ENCODE results near the gene DEPDC4. TPM values are rescaled to one million over a fixed set of nuclear protein-coding genes. Genes with fewer than 3 reads are reported as not detected.
A peak's percentile ranks its signal among the peaks of the same experiment; 100 is the strongest.

Gene DEPDC4
- total and polyA plus RNA-seq, 2 experiments from 2014 or later, result 1.5 TPM; not detected in 1

DNA sequence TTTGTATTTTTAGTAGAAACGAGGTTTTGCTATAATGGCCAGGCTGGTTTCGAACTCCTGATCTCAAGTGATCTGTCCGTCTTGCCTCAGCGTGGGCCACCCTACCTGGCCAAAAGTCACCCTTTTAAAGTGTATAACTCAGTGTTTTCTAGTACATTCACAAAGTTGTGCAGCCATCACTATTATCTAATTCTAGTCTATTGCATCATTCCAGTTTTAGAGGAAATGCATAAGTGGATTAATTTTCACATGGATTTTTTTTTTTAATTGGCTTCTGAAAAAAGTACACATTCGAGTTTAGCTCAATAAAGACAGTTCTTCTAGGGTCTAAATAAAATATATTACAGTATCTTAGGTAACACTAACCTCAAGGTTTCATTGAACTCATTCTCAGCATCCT, 3.7 kb downstream of the DEPDC4 start:
- Histone ChIP-seq H3F3A (ENCODE audit: insufficient read depth) (peaks cover 6% of the 10 kb centered on the region), H3K79me2 (ENCODE audit: insufficient read depth) (peaks cover 7% of the 10 kb centered on the region), H3K9me3 (ENCODE audit: low read depth) (no peaks in the 10 kb centered on the region), H3K27me3 (replicated peaks; ENCODE audit: insufficient read depth) (no peaks in the 10 kb centered on the region), H3K4me1 (ENCODE audit: insufficient read depth) (0 out of 2 replicates have a peak, but pooled peaks cover under 1% of the 10 kb centered on the region), H3K4me3 (no peak overlapping the region), H4K20me1 (ENCODE audit: insufficient read depth) (no peaks in the 10 kb centered on the region), H3K9me2 (ENCODE audit: insufficient read depth) (no peaks in the 10 kb centered on the region), H3K27ac (no peak overlapping the region), H3K9ac (no peak overlapping the region), H3K36me3 (ENCODE audit: low read depth) (no peaks in the 10 kb centered on the region), H3K4me2 (ENCODE audit: unreplicated experiment) (no peak overlapping the region), H2AFZ (no peak overlapping the region)
- WGBS, 2 experiments (ENCODE audit: low coverage in 1 of 2, low lambda C conversion rate in 2 of 2, missing lambda C conversion rate in 2 of 2), result 94 to 95% methylated on average over 5 of the region's 5 CpGs
- TF ChIP-seq EZH2phosphoT487 (IDR thresholded peaks at IDR 0.05; ENCODE audit: insufficient read depth, low read depth) (no peak), EZH2 (IDR thresholded peaks at IDR 0.05; ENCODE audit: insufficient read depth, poor library complexity, severe bottlenecking) (no peak)
- in situ Hi-C loops (cut with MboI), result no loop called here
- DNase-seq, result no peak

DNA sequence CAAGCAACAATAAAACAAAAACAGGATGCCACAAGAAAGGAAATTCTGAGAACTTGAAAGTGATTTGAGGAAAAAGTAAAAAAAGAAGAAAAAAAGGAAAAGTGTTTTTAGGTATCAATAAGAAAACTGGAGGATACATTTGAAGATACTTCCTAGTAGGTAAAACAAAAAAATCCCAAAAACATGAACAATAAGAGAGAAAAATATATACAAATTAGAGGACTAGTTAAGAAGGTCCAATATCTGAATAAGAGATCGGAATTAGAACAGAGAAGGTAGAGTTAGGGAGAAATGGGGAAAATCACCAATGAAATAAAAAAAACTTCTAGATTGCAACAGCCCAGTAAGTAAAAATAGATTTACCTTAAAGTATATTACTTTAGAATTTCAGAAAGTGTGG, 8.8 kb downstream of the DEPDC4 start:
- Histone ChIP-seq H3K9me3 (ENCODE audit: low read depth) (no peaks in the 10 kb centered on the region), H4K20me1 (ENCODE audit: insufficient read depth) (no peaks in the 10 kb centered on the region), H3K27me3 (replicated peaks; ENCODE audit: insufficient read depth) (no peaks in the 10 kb centered on the region), H2AFZ (no peak overlapping the region), H3K9me2 (ENCODE audit: insufficient read depth) (no peaks in the 10 kb centered on the region), H3K36me3 (ENCODE audit: low read depth) (no peaks in the 10 kb centered on the region), H3F3A (ENCODE audit: insufficient read depth) (0 out of 2 replicates have a peak, but pooled peaks cover 11% of the 10 kb centered on the region), H3K4me1 (ENCODE audit: insufficient read depth) (no peaks in the 10 kb centered on the region), H3K79me2 (ENCODE audit: insufficient read depth) (no peaks in the 10 kb centered on the region), H3K27ac (no peak overlapping the region), H3K9ac (no peak overlapping the region), H3K4me3 (no peak overlapping the region), H3K4me2 (ENCODE audit: unreplicated experiment) (no peak overlapping the region)
- TF ChIP-seq EZH2 (IDR thresholded peaks at IDR 0.05; ENCODE audit: insufficient read depth, poor library complexity, severe bottlenecking), result no peak
- whole genome bisulfite sequencing, 2 experiments (ENCODE audit: low coverage in 1 of 2, low lambda C conversion rate in 2 of 2, missing lambda C conversion rate in 2 of 2), result 97% methylated on average over 1 of the region's 1 CpG
- in situ Hi-C loops (cut with MboI), result no loop called here
- no peak for DNase-seq

DNA sequence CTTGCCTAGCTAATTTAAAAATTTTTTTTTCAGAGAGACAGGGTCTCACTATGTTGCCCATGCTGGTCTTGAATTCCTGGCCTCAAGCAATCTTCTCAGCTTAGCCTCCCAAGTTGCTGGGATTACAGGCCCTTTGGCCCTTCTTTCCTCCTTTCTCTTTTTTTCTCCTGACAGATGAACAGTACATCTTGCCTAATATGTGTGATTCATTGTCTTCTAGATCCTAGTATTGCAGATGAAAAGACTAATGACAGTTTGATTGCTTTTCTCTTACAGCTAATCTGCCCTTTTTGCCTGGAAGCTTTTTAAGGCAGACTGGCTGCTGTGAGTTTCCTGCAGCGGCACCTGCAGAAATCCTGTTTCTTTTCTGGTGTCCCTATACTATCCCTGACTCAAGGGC, 12.0 kb downstream of the DEPDC4 start:
- Histone ChIP-seq H4K20me1 (ENCODE audit: insufficient read depth) (no peaks in the 10 kb centered on the region), H3K27me3 (replicated peaks; ENCODE audit: insufficient read depth) (no peaks in the 10 kb centered on the region), H2AFZ (no peak overlapping the region), H3K4me1 (ENCODE audit: insufficient read depth) (no peaks in the 10 kb centered on the region), H3F3A (ENCODE audit: insufficient read depth) (0 out of 2 replicates have a peak, but pooled peaks cover 11% of the 10 kb centered on the region), H3K4me2 (ENCODE audit: unreplicated experiment) (no peak overlapping the region), H3K9ac (no peak overlapping the region), H3K79me2 (ENCODE audit: insufficient read depth) (no peaks in the 10 kb centered on the region), H3K36me3 (ENCODE audit: low read depth) (no peaks in the 10 kb centered on the region), H3K4me3 (no peak overlapping the region), H3K9me3 (ENCODE audit: low read depth) (no peaks in the 10 kb centered on the region), H3K9me2 (ENCODE audit: insufficient read depth) (no peaks in the 10 kb centered on the region), H3K27ac (no peak overlapping the region)
- TF ChIP-seq EZH2phosphoT487 (IDR thresholded peaks at IDR 0.05; ENCODE audit: insufficient read depth, low read depth) (no peak), EZH2 (IDR thresholded peaks at IDR 0.05; ENCODE audit: insufficient read depth, poor library complexity, severe bottlenecking) (no peak)
- in situ Hi-C loops (cut with MboI), result no loop called here
- 24 to 30% methylated on average over 1 of the region's 1 CpG for WGBS, 2 experiments (ENCODE audit: low coverage in 1 of 2, low lambda C conversion rate in 2 of 2, missing lambda C conversion rate in 2 of 2)
- DNase-seq, result peak; percentile 52

DNA sequence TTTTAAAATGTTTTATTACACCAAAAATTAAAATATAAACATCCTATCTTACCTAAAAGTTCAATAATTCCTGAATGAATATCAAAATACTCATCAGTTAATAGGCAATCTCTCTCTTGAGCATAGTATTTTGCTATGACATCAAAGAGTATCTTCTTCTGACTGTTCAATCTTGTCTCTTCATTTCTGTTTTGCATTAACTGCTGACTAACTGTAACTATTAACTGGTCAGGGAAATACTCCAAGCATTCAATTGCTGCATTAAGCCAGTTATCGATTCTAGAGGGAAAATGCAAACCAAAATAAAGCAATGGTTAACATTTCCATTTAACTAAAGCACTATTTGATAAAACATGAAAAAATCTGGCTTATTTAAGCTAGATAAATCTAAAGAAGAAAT, 13.4 kb downstream of the DEPDC4 start:
- Histone ChIP-seq H3F3A (ENCODE audit: insufficient read depth) (0 out of 2 replicates have a peak, but pooled peaks cover 16% of the 10 kb centered on the region), H3K4me3 (no peak overlapping the region), H3K79me2 (ENCODE audit: insufficient read depth) (no peaks in the 10 kb centered on the region), H3K4me1 (ENCODE audit: insufficient read depth) (peaks cover 13% of the 10 kb centered on the region), H3K36me3 (ENCODE audit: low read depth) (no peaks in the 10 kb centered on the region), H3K27ac (no peak overlapping the region), H3K9me3 (ENCODE audit: low read depth) (no peaks in the 10 kb centered on the region), H4K20me1 (ENCODE audit: insufficient read depth) (no peaks in the 10 kb centered on the region), H3K9me2 (ENCODE audit: insufficient read depth) (no peaks in the 10 kb centered on the region), H3K9ac (no peak overlapping the region), H3K4me2 (ENCODE audit: unreplicated experiment) (no peak overlapping the region), H3K27me3 (replicated peaks; ENCODE audit: insufficient read depth) (no peaks in the 10 kb centered on the region), H2AFZ (no peak overlapping the region)
- WGBS, 2 experiments (ENCODE audit: low coverage in 1 of 2, low lambda C conversion rate in 2 of 2, missing lambda C conversion rate in 2 of 2), result 50 to 56% methylated on average over 1 of the region's 1 CpG
- in situ Hi-C loops (cut with MboI), result no loop called here
- DNase-seq, result no peak
- TF ChIP-seq EZH2phosphoT487 (IDR thresholded peaks at IDR 0.05; ENCODE audit: insufficient read depth, low read depth) (no peak), EZH2 (IDR thresholded peaks at IDR 0.05; ENCODE audit: insufficient read depth, poor library complexity, severe bottlenecking) (no peak)

DNA sequence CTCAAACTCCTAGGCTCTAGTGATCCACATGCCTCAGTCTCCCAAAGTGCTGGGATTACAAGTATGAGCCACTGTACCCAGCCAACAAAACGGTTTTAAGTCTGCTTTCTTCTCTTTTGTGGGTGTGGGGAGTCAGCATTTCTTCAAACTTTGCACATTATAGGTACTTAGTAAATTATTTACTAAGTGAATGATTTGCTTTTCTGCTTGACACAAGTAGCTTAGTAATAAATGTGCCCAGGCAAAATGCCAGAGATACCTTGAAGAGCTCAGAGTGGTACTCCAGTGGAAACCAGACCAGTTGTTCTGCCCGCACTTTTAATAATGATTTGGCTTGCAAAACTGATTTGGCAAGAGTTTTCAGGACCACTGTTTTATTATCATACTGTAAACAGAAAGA, 15.0 kb downstream of the DEPDC4 start:
- Histone ChIP-seq H3K4me2 (ENCODE audit: unreplicated experiment) (no peak overlapping the region), H3K9ac (no peak overlapping the region), H3K27me3 (replicated peaks; ENCODE audit: insufficient read depth) (no peaks in the 10 kb centered on the region), H3K4me1 (ENCODE audit: insufficient read depth) (peaks cover 17% of the 10 kb centered on the region), H3K9me3 (ENCODE audit: low read depth) (no peaks in the 10 kb centered on the region), H3K27ac (no peak overlapping the region), H4K20me1 (ENCODE audit: insufficient read depth) (no peaks in the 10 kb centered on the region), H3F3A (ENCODE audit: insufficient read depth) (0 out of 2 replicates have a peak, but pooled peaks cover 19% of the 10 kb centered on the region), H3K9me2 (ENCODE audit: insufficient read depth) (no peaks in the 10 kb centered on the region), H2AFZ (no peak overlapping the region), H3K4me3 (no peak overlapping the region), H3K79me2 (ENCODE audit: insufficient read depth) (no peaks in the 10 kb centered on the region), H3K36me3 (ENCODE audit: low read depth) (no peaks in the 10 kb centered on the region)
- WGBS, 2 experiments (ENCODE audit: low coverage in 1 of 2, low lambda C conversion rate in 2 of 2, missing lambda C conversion rate in 2 of 2), result 65 to 73% methylated on average over 2 of the region's 2 CpGs
- in situ Hi-C loops (cut with MboI), result no loop called here
- TF ChIP-seq EZH2 (IDR thresholded peaks at IDR 0.05; ENCODE audit: insufficient read depth, poor library complexity, severe bottlenecking) (no peak), EZH2phosphoT487 (IDR thresholded peaks at IDR 0.05; ENCODE audit: insufficient read depth, low read depth) (no peak)
- no peak for DNase-seq

Measured in GM23248 (cell line).